Regular cardiac myocyte (primary cell): ENCODE results near the gene ZC3H4. TPM values are rescaled to one million over a fixed set of nuclear protein-coding genes. Genes with fewer than 3 reads are reported as not detected.

ENCODE experiments used
- total RNA-seq: library from RNA; depleted of rRNA; stranded (reverse); fragments of >200 nt; gene quantifications from 2 replicates; pipeline ENCODE4 v1.2.3, GENCODE V29; 2014

Gene ZC3H4
- 3.9 and 23.0 TPM in 2 replicates for total RNA-seq

DNA sequence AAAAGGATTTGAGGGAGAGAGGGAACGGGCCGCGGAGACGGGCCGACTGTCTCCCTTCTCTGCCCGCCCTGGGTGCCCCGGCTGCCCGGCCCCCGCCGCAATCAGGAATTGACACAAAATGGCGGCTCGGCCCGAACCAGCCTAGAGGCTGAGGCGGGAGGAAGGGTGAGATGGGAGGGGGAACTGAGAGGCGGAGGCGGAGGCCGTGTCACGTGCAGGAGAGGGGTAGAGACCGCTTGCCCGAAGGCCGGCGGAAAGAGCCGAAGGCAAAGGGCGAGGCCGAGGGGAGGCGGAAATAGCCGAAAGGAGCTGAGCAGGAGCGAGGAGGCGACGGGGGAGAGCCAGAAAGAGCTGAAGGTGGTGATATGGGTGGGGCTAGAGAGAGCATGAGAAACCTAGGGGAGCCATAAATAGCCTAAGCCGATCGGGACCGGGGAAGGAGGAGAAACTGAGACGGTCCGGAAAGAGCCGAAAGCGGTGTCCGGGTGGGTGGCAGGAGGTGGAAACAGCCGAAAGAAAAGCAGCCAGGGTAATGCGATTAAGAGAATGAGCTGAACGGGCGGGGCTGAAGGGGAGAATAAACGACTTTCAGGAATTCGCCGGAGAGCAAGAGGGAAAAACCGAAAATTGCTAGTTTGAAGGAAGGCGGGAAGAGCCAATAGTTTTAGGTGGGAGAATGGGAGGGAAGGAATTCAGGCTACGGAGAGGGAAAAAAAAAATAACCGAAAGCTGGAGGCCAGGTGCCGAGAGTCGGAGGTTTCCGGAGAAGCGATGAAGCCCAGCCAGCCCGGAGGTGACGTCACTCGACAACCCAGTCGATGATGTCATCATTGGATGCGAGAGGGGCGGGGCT, at the start of gene ZC3H4:
TSS of gene ZC3H4 (minus strand) at position 780 of the 853 bp plus-strand sequence. CDS start 1,192 bp downstream, outside the sequence.

DNA sequence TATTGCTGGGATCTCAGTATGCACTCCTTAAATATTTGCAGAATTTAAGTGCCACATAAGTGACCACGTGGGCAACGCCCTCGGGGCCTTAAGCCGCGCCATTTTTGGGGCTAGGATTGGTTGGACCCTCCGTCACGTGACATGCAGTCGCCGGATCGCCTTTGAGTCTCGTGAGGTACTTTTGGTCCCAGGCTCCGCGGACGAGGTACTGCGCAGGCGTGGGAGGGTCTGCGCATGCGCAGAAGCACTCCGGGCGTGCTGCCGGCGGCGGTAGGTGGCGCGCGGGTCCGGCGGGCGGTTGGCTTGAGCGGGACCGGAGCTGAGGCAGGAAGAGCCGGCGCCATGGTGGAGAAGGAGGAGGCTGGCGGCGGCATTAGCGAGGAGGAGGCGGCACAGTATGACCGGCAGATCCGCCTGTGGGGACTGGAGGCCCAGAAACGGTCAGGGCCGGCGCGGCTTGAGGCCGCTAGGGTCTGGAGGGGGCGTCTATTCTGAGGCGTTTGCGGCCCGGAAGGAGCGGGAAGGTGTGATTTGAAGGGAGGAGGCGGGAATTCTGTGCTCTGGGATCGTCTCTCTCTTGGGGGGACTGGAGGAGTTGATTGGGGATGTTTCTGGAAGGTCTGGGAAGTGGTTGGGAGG, 17.1 kb upstream of the ZC3H4 start, which contains the start of gene SAE1:
TSS of gene SAE1 (plus strand) at position 247 of the 639 bp plus-strand sequence. CDS start at position 343, 96 bp downstream.

DNA sequence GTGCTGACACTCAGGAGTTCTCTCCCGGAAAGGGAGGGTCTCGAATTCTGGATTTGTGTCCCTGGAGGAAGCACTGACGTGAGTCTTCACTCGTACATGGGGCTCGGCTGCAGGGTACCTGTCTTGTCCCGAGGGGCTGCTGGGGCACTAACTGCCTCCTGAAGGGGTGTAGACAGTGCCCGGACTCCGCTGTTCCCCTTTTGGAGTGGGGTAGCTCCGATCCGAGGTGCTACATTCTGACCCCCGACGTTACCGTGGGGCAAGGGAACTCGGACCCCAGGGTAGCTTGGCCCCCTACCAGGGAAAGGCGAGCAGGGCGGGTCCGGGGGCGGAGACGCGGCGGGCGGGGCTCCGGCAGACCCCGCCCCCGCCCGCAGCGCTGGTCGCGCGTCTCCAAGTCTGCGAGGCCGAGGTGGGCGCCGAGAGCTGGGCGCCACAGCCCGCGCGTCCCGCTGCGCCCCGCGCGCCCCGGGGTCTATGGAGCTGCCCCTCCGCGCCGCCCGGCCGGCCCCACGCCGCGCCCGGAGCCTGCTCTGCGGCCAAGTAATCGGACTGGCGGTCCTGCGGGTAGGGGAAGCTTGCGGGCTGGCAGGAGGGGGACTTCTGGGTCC, 94.0 kb downstream of the ZC3H4 start, which contains the start of gene NPAS1:
TSS of gene NPAS1 (plus strand) at position 407 of the 611 bp plus-strand sequence. CDS start 1,211 bp downstream, outside the sequence.

Other genes with a start within 250 kb of the ZC3H4 start
- gene NPAS1, start 93.9 kb downstream of the ZC3H4 start, total RNA-seq = 3.4 and 5.6 TPM in 2 replicates
- 13.5 and 21.7 TPM in 2 replicates for gene TMEM160, start 65.2 kb downstream of the ZC3H4 start, total RNA-seq
- gene SAE1, start 17.1 kb upstream of the ZC3H4 start, total RNA-seq = 94.4 and 192 TPM in 2 replicates
- gene BBC3, start 117.4 kb upstream of the ZC3H4 start, total RNA-seq = 10.2 and 16.1 TPM in 2 replicates
- gene CCDC9, start 142.7 kb upstream of the ZC3H4 start, total RNA-seq = 6.2 and 20.1 TPM in 2 replicates
- 2.1 and 2.3 TPM in 2 replicates for gene INAFM1, start 161.1 kb upstream of the ZC3H4 start, total RNA-seq
- gene C5AR1, start 196.1 kb upstream of the ZC3H4 start, total RNA-seq = 0.28 and 0.58 TPM in 2 replicates
- gene C5AR2, start 218.4 kb upstream of the ZC3H4 start, total RNA-seq = under 0.01 TPM in 2 replicates
- 9.6 and 17.6 TPM in 2 replicates for gene DHX34, start 235.5 kb upstream of the ZC3H4 start, total RNA-seq